Bronchial epithelial cell (primary cell): ENCODE measurements around the gene LAMA5. TPM values are rescaled to one million over a fixed set of nuclear protein-coding genes. Genes with fewer than 3 reads are reported as not detected.

Experiments
- DNase-seq: peaks from one replicate; pipeline ENCODE4 v3.0.0-alpha.2; 2010; ENCODE audit warnings: low read depth
- FAIRE-seq: peaks from 2 replicates; lab custom pipeline; 2011; peaks lifted over from hg19 to GRCh38; lab: Jason Lieb, UNC
- H3K27me3 ChIP-seq: 2 replicates; pipeline ENCODE4 v1.5.1; 2011; ENCODE audit warnings: low read length; ENCODE audit not compliant: control insufficient read depth, insufficient read depth
- H3K36me3 ChIP-seq: 2 replicates; pipeline ENCODE4 v1.5.1; 2011; ENCODE audit warnings: low read length; ENCODE audit not compliant: control insufficient read depth, insufficient read depth
- H3K4me3 ChIP-seq: 2 replicates; pipeline ENCODE4 v1.5.1; 2011; ENCODE audit warnings: mild to moderate bottlenecking, low read depth, low read length, control low read depth
- total RNA-seq: library from RNA; depleted of rRNA; stranded (reverse); fragments of >200 nt; gene quantifications from 2 replicates; pipeline ENCODE4 v1.2.1, GENCODE V29; 2014
- TF ChIP-seq, protein P1 (sequence below): IDR thresholded peaks from 2 replicates; pipeline ENCODE4 v1.5.1; 2011; ENCODE audit warnings: mild to moderate bottlenecking, moderate library complexity, low read length, control low read depth, inconsistent platforms; ENCODE audit not compliant: insufficient read depth, severe bottlenecking

Gene LAMA5
- total RNA-seq, 1 donor from 2014 or later, result 61.6 TPM

DNA sequence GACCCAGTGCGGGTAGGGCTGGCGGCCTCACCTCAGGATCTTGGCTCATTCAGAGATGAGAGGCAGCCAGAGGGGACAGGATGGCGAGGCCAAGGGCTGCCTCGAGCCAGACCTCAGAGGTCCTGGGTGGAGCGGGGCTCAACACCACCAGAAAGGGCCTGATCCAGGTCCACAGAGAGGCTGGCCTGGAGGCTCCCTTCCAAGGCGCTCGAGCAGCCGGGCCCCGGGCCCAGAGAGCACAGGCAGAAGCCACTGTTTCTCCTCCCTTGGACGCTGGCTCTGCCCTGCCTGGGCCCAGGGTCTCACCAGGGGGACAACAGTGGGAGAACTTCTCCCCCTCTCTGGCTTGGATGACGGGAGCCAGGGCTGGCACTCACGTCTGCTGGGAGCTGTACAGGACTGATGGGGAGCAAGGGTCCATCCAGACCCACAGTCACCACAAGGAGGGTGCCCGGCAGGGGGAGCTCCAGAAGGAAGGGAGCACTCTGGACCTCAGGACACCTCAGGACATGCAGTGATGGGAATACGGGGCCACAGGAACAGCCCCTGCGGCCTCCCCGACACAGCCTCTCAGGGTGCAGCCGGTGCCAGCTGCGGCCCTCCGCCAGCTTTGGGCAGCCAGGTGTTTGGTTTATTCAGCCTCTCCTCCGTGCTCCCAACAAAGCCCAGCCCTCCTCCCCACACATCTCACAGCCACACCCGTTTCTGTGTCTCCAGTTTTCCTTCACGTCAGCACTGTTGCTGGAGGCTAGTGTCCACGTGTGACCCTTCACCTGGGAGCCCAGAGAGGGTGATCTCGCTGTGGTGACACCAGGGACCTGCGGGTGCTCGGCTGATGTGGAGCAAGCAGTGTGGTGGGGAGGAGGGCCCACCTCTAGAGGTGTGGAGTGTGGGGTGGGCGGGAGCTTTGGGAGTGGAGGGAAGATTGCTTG is 28.5 kb upstream of the LAMA5 start:
- FAIRE-seq, result no peak
- Histone ChIP-seq H3K4me3 (no peak overlapping the region), H3K27me3 (no peaks in the 10 kb centered on the region), H3K36me3 (peaks cover 2% of the 10 kb centered on the region)
- no peak for DNase-seq
- TF ChIP-seq, protein P1, sequence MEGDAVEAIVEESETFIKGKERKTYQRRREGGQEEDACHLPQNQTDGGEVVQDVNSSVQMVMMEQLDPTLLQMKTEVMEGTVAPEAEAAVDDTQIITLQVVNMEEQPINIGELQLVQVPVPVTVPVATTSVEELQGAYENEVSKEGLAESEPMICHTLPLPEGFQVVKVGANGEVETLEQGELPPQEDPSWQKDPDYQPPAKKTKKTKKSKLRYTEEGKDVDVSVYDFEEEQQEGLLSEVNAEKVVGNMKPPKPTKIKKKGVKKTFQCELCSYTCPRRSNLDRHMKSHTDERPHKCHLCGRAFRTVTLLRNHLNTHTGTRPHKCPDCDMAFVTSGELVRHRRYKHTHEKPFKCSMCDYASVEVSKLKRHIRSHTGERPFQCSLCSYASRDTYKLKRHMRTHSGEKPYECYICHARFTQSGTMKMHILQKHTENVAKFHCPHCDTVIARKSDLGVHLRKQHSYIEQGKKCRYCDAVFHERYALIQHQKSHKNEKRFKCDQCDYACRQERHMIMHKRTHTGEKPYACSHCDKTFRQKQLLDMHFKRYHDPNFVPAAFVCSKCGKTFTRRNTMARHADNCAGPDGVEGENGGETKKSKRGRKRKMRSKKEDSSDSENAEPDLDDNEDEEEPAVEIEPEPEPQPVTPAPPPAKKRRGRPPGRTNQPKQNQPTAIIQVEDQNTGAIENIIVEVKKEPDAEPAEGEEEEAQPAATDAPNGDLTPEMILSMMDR, result no peak

DNA sequence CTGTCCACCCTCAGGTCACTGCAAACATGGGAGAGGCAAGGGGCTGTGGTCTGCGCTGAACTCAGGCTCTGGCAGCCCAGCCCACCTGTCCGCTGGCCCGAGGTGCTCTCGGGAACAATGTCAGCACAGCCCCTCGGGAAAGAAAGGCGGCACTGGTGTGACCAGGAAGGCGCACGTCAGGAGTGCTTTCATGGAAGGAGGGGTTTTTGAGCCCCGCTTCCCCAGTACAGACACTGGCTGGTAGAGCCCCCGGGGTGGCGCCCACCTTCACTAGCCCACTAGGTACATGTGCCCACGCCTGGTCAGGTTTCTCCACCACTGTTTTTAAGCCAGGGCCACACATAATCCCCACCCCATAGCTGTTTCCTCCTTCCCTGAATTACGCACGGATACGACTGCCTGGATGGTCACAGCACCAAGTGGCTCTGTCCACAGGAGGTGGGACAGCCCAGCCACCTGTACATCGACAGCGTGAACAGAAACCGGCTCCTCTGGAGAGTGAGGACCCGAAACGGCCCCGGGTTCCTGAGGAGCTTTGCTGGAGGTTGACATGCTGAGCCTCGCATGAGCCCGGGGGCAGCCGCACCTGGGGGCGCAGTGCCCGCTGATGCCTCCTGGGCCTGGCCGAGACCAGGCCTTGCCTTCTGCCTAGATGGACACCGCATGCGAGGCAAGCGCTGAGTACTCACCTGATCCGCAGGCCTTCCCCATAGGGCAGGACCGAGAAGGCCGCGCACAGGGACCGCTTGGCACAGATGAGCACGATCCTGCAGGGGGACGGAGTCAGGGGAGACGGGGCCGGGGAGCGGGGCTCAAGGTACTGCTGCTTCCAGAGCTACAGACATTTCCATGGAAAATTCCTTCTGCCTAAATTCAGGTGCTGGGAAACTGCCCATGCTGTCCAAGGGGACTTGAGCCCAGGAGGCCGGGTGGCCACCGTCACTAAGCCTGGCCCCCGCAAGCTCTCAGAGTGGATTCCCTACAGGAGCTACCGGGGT is 27.4 kb upstream of the LAMA5 start:
- no peak for FAIRE-seq
- TF ChIP-seq, protein P1, result no peak
- Histone ChIP-seq H3K27me3 (no peaks in the 10 kb centered on the region), H3K36me3 (peaks cover 5% of the 10 kb centered on the region), H3K4me3 (no peak overlapping the region)
- DNase-seq, result no peak

DNA sequence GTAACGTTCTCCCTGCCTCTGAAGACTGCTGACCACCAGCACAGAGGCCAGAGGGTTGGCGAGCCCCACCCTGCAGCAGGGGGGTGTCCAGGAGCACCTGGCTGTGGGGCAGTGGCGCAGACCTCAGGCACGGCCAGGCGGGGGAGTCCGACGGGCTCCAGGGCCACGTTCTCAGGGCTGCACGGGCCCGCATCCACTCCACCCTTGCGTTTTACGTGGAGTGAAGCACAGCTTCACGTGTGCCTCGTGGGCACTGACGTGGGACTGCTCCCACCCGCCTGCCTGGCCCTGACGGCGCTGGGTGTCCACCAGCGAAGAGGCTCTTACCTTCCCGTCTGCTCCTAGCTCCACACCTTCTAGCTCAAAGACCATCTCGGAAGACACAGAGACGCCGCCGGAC is 26.7 kb upstream of the LAMA5 start:
- DNase-seq (no peak), FAIRE-seq (no peak)
- H3K36me3 ChIP-seq, result peaks cover 10% of the 10 kb centered on the region
- TF ChIP-seq, protein P1, result no peak
- H3K4me3 ChIP-seq, result no peak overlapping the region
- no peaks in the 10 kb centered on the region for H3K27me3 ChIP-seq

DNA sequence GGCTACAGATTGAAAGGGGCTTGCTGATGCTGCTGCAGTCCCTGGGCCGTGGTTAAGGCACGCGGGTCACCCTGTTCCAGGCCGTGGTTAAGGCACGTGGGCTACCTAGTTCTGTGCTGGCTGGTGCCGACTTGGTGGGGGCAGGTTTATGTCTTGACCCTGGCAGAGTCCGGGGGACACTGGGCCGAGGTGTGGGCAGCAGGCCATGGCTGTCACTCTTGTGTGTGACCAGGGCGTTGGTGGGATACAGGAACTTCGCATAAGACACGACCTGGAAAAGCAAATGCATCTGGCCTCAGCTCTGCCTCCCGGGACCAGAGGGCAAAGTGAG is 26.2 kb upstream of the LAMA5 start:
- H3K4me3 ChIP-seq, result no peak overlapping the region
- FAIRE-seq (no peak), DNase-seq (no peak)
- no peaks in the 10 kb centered on the region for H3K27me3 ChIP-seq
- TF ChIP-seq, protein P1, result no peak
- peaks cover 12% of the 10 kb centered on the region for H3K36me3 ChIP-seq

DNA sequence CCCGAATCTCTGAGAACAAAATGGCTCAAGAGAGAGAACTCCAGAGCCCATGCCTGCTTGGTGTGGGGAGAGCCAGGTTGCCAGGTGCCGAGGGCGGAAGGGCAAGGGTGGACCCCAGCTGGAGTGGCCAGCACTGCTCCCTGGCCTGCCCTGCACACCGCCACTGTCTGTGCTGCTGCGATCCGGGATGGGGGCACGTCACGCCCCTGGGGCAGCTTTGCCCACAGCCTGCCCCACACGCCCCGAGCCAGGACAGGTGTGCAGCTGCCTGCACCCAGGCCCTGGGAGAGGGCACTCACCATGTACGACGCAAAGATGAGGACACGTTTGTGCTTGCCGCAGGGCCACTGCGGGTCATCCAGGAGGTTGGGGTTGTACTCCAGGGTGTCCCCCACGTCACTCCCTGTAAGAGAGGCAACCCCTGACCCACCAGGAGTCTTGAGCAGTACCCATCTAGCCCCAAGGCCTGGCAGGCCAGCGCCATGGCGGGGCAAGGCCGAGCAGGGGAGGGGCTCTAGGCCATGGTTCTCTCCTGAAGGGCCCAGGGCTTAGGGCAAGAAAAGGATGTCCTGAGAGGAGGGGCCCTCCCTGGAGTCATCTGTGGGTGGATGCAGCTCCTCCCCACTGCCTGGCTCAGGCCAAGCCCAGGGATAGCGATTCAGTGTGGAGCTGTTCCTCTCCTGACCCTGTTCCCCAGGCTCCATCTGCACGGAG is 25.7 kb upstream of the LAMA5 start:
- H3K27me3 ChIP-seq, result no peaks in the 10 kb centered on the region
- H3K4me3 ChIP-seq, result no peak overlapping the region
- no peak for FAIRE-seq
- H3K36me3 ChIP-seq, result peaks cover 14% of the 10 kb centered on the region
- TF ChIP-seq, protein P1, result no peak
- no peak for DNase-seq
